NCI-H510A treated with DMSO at 0.1 percent for 48 hours (cell line): ENCODE results near the gene RPL29.

Experiments used
- DNase-seq: peaks from one replicate; lab custom pipeline; 2025; lab: John Stamatoyannopoulos, UW

RPL29 gene

GRCh38 chr3:51945926-51946705 lies 49.6 kb downstream of the RPL29 start:
- DNase-seq, result no peak

- DNase-seq, result no peak
Measured at GRCh38 chr3:51945031-51945840, 50.5 kb downstream of the RPL29 start.

DNA sequence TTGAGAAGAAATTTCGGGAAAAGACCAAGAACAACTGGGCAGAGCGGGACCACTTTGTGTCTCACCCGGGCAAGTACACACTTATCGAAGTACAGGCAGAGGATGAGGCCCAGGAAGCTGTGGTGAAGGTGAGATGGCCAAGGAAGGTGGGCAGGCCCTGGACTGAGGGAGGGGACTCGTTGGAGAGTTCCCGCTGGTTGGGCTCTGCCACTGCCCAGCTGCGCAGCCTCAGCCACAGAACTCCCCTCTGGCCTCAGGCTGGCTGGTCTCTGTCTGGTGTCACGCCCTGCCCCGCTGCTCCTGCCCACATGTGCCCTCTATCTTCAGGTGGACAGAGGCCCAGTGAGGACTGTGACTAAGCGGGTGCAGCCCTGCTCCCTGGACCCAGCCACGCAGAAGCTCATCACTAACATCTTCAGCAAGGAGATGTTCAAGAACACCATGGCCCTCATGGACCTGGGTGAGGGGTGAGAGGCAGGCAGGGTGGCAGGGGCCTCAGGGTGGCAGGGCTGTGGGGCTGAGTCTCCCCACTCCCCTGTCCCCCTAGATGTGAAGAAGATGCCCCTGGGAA lies 51.2 kb downstream of the RPL29 start:
- no peak for DNase-seq
